H1 (cell line): Measurements from ENCODE around the gene GFRA3. TPM values are rescaled to one million over a fixed set of nuclear protein-coding genes. Genes with fewer than 3 reads are reported as not detected.

Experiments
- CTBP2 ChIP-seq: IDR thresholded peaks from 2 replicates; pipeline ENCODE4 v1.7.0; 2011; ENCODE audit warnings: borderline replicate concordance, mild to moderate bottlenecking, moderate library complexity, mixed read lengths, low read length; ENCODE audit not compliant: insufficient read depth, insufficient read length
- FOSL1 ChIP-seq: IDR thresholded peaks from 2 replicates; pipeline ENCODE4 v1.6.1; 2011; ENCODE audit warnings: mild to moderate bottlenecking, low read depth, low read length, moderate library complexity; ENCODE audit not compliant: insufficient read depth
- JUND ChIP-seq: IDR thresholded peaks from 2 replicates; pipeline ENCODE4 v1.6.1; 2011; ENCODE audit warnings: mild to moderate bottlenecking, improper control_type of control experiment, low read length
- NANOG ChIP-seq: IDR thresholded peaks from 2 replicates; pipeline ENCODE4 v1.6.1; 2011; ENCODE audit warnings: low read length, low read depth, mild to moderate bottlenecking, inconsistent platforms; ENCODE audit not compliant: insufficient read depth, poor library complexity, severe bottlenecking
- SP1 ChIP-seq: IDR thresholded peaks from 2 replicates; pipeline ENCODE4 v1.6.1; 2011; ENCODE audit warnings: low read depth, low read length
- SUZ12 ChIP-seq: fragments of 200-600 bp; sonication (generic); IDR thresholded peaks from 2 replicates; pipeline ENCODE4 v1.6.1; 2012; ENCODE audit warnings: mild to moderate bottlenecking, inconsistent platforms, low read length, moderate library complexity, mixed read lengths
- USF2 ChIP-seq: IDR thresholded peaks from 2 replicates; pipeline ENCODE4 v1.6.1; 2011; ENCODE audit warnings: low read length, improper control_type of control experiment
- polyA plus RNA-seq, 7 experiments: library from polyadenylated mRNA; depleted of rRNA in 3 of 7; stranded (reverse) in 5 of 7; unstranded in 2 of 7; fragments of >200 nt in 5 of 7; fragments of 200-250 nt in 2 of 7; gene quantifications; 1 replicate in 5 of 7; 2 replicates in 1 of 7; 4 replicates in 1 of 7; pipeline versions ENCODE4 v1.2.1 to v1.2.3, GENCODE V29; 2011 to 2013; ENCODE audit warnings: missing spikeins in 2 of 7, mixed read lengths in 2 of 7
- total RNA-seq: library from RNA; stranded (reverse); fragmentation: NEBNext Ultra II Directional; extraction: Animal tissue kit (Norgen Biotek cat#: 25700); gene quantifications from 2 replicates; pipeline ENCODE4 v1.2.1, GENCODE V29; 2021

Gene GFRA3
- total and polyA plus RNA-seq, 2 of the 8 experiments (the other 6 are each of a cell fraction or from before 2014, with no cell fraction given): 0.88 to 3.4 TPM

GRCh38 chr5:138272681-138273080 is 1.7 kb downstream of the GFRA3 start (continued):
- TF ChIP-seq USF2 (no peak), NANOG (no peak), FOSL1 (no peak), SP1 (no peak), JUND (no peak), CTBP2 (no peak), SUZ12 (no peak)
